RWPE2 (cell line): ENCODE results near the gene TAF3.

Experiments used
- ATAC-seq: fragments of 200-7000 bp; cut with Tn5 transposase; 3 replicates; pipeline ENCODE4 v1.9.1; 2021; ENCODE audit warnings: low read depth
- DNase-seq: peaks from one replicate; pipeline ENCODE4 v3.0.0-alpha.2; 2020; ENCODE audit warnings: low spot score
- H3K27ac ChIP-seq: fragments of 450-650 bp; 2 replicates; pipeline ENCODE4 v1.5.1; 2017; ENCODE audit warnings: mild to moderate bottlenecking; ENCODE audit not compliant: poor library complexity, severe bottlenecking
- H3K27me3 ChIP-seq: fragments of 250-450 bp; sonication (Bioruptor Pico); 2 replicates; pipeline ENCODE4 v1.5.1; 2021; ENCODE audit warnings: mild to moderate bottlenecking, moderate library complexity; ENCODE audit not compliant: insufficient read depth, poor library complexity, severe bottlenecking
- H3K36me3 ChIP-seq: fragments of 250-450 bp; sonication (Bioruptor Pico); 2 replicates; pipeline ENCODE4 v1.5.1; 2020; ENCODE audit warnings: low read depth, mild to moderate bottlenecking, moderate library complexity
- H3K4me1 ChIP-seq: fragments of 250-450 bp; sonication (Bioruptor Pico); 2 replicates; pipeline ENCODE4 v1.5.1; 2021; ENCODE audit warnings: mild to moderate bottlenecking, moderate library complexity; ENCODE audit not compliant: insufficient read depth, poor library complexity, severe bottlenecking
- H3K4me3 ChIP-seq: fragments of 250-450 bp; sonication (Bioruptor Pico); 2 replicates; pipeline ENCODE4 v1.5.1; 2021; ENCODE audit warnings: mild to moderate bottlenecking, moderate library complexity; ENCODE audit not compliant: severe bottlenecking
- H3K9me3 ChIP-seq: fragments of 250-450 bp; sonication (Bioruptor Pico); 2 replicates; pipeline ENCODE4 v1.5.1; 2021; ENCODE audit warnings: mild to moderate bottlenecking, moderate library complexity; ENCODE audit not compliant: severe bottlenecking
- TF ChIP-seq, protein P1 (sequence below): fragments of 450-650 bp; IDR thresholded peaks from one replicate; pipeline ENCODE4 v1.5.1; 2017; ENCODE audit warnings: mild to moderate bottlenecking, moderate library complexity; ENCODE audit not compliant: poor library complexity, severe bottlenecking

The TAF3 gene

DNA sequence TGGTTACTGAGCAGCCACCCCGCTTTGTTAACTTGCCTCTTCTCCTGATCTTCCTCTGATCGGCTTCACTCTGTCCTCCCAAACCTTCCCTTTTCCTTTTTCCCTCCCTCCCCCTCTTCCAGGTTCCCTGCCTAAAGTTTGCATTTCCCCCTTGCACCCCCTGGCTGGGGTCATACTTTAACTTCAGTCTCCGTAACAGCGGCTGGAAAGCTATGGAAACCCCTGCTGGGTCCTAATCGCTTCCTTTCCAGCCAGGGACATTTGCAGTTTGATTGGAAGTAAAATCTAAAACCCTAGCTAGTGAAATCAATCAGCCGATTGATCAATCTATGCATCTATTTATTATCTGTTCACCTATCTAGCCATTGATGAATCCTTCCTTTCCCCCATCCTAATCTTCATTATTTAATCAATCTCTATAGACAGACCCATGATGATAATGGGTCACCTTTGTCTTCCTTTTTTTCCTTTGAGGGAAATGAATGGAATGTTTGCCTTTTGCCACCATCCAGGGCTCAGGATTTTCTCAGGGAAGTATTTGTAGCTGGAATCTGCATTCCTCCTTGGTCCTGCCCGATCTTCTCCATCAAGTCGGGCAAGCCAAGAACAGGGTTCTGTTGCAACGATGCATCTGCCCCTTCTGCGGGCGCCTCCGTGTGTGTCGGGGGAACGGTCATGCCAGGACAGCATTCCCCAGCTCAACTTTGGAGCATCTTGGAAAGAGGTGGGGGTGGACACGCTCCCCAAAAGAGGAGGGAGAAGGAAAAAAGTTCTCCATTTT is 245.0 kb downstream of the TAF3 start:
- H3K27me3 ChIP-seq = no peaks in the 10 kb centered on the region
- H3K4me3 ChIP-seq = no peak overlapping the region

DNA sequence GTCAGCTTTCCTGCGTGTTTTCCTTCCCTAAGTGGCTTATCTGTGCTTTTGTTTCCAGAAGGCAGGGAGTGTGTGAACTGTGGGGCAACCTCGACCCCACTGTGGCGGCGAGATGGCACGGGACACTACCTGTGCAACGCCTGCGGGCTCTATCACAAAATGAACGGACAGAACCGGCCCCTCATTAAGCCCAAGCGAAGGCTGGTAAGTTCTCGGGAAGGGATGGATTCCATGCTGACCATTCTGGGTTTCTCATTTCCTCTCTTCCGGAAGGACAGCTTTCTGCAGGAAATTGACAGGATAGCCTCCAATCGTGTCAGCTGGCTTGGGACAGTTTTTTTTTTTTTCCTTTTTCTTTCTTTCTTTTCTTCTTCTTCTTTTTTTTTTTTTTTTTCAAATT is 245.6 kb downstream of the TAF3 start:
- DNase-seq (no peak), ATAC-seq (no peak)
- H3K9me3 ChIP-seq = no peaks in the 10 kb centered on the region
- no peak overlapping the region for H3K4me3 ChIP-seq
- no peaks in the 10 kb centered on the region for H3K27me3 ChIP-seq
- peaks cover 74% of the 10 kb centered on the region for H3K36me3 ChIP-seq
- H3K27ac ChIP-seq = no peak overlapping the region
- peaks cover 8% of the 10 kb centered on the region for H3K4me1 ChIP-seq
- TF ChIP-seq, protein P1, sequence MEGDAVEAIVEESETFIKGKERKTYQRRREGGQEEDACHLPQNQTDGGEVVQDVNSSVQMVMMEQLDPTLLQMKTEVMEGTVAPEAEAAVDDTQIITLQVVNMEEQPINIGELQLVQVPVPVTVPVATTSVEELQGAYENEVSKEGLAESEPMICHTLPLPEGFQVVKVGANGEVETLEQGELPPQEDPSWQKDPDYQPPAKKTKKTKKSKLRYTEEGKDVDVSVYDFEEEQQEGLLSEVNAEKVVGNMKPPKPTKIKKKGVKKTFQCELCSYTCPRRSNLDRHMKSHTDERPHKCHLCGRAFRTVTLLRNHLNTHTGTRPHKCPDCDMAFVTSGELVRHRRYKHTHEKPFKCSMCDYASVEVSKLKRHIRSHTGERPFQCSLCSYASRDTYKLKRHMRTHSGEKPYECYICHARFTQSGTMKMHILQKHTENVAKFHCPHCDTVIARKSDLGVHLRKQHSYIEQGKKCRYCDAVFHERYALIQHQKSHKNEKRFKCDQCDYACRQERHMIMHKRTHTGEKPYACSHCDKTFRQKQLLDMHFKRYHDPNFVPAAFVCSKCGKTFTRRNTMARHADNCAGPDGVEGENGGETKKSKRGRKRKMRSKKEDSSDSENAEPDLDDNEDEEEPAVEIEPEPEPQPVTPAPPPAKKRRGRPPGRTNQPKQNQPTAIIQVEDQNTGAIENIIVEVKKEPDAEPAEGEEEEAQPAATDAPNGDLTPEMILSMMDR = no peak

More for the DNA sequence above, 245.0 kb downstream of the TAF3 start:
- Histone ChIP-seq H3K4me1 (peaks cover 8% of the 10 kb centered on the region), H3K27ac (no peak overlapping the region), H3K36me3 (peaks cover 75% of the 10 kb centered on the region), H3K9me3 (no peaks in the 10 kb centered on the region)
- ATAC-seq = no peak
- TF ChIP-seq, protein P1 = no peak
- DNase-seq = no peak

DNA sequence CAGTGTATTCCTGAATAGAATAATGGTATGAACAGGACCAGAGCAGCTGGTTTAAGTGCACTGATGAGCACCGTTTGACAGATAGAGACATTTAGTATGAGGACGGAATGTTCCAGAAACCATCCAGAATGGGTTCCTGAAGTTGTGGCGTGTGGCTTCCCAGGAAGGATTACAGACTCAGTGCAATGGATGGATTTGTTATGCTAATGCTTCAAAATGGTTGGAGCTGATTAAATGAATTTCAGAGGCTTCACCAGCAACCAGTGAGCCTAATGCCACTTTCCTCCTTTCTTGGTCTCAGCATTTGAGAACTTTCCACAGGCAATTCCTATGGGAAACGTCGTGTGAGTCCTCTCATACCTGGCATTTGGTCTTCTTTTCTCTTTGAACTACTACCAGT is 246.1 kb downstream of the TAF3 start:
- ATAC-seq (no peak), DNase-seq (no peak)
- TF ChIP-seq, protein P1 = no peak
- Histone ChIP-seq H3K9me3 (no peaks in the 10 kb centered on the region), H3K27ac (no peak overlapping the region), H3K4me1 (peaks cover 8% of the 10 kb centered on the region), H3K36me3 (peaks cover 74% of the 10 kb centered on the region), H3K27me3 (no peaks in the 10 kb centered on the region), H3K4me3 (no peak overlapping the region)

DNA sequence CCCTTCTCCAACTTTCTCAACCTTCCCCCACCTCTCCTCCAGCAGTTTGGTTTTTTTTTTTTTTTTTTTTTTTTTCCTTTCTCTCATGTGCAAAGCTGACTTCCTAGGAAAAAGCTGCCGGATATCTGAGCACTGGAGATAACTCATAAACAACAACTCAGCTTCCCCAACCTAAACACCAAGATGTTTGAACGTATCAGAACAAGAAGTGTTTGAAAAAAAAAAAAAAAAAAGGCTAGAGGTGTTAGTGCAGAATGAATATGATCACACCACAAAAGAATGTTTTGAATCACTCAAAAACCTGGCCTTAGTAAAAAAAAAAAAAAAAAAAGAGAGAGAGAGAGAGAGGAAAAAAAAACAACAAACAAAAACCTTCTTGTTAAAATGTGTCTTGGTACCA is 247.3 kb downstream of the TAF3 start:
- Histone ChIP-seq H3K27me3 (no peaks in the 10 kb centered on the region), H3K4me1 (no peaks in the 10 kb centered on the region), H3K36me3 (peaks cover 74% of the 10 kb centered on the region), H3K9me3 (no peaks in the 10 kb centered on the region), H3K4me3 (no peak overlapping the region), H3K27ac (no peak overlapping the region)
- ATAC-seq (no peak), DNase-seq (no peak)
- TF ChIP-seq, protein P1 = no peak

DNA sequence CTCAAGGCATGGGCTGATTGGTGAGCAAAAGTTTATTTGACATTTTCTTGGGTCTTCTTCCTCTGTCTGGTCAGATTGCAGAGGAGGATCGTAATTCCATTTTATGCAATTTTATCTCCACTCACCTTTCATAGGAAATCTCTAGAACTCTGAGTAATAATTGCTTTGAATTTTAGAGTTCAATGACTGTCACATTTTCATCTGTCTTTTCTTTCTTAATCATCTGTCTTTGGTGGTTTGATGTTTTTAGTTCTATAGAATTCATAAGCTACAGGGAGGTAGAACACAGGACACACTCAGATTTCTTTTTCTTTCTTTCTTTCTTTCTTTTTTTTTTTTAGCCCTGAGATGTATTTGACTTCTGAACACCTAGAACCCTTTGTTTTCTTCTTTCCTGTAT is 247.8 kb downstream of the TAF3 start:
- TF ChIP-seq, protein P1 = no peak
- ATAC-seq = no peak
- no peaks in the 10 kb centered on the region for H3K4me1 ChIP-seq
- H3K36me3 ChIP-seq = peaks cover 74% of the 10 kb centered on the region
- H3K9me3 ChIP-seq = no peaks in the 10 kb centered on the region
- no peak for DNase-seq
- H3K27me3 ChIP-seq = no peaks in the 10 kb centered on the region
- H3K27ac ChIP-seq = no peak overlapping the region
- no peak overlapping the region for H3K4me3 ChIP-seq
